Naive thymus-derived CD4-positive, alpha-beta T cell (primary cell): ENCODE data around the gene EHF. TPM values are rescaled to one million over a fixed set of nuclear protein-coding genes. Genes with fewer than 3 reads are reported as not detected.

Experiments
- ATAC-seq: fragments of 150-1000 bp; cut with Tn5 transposase; 2 replicates; pipeline ENCODE4 v1.10.0; 2021; ENCODE audit warnings: mild to moderate bottlenecking, moderate library complexity
- CTCF ChIA-PET: fragments of 350-600 bp; sonication (Branson Sonifier 250); formaldehyde crosslinking; loops from one replicate; lab custom pipeline; 2021; ENCODE audit warnings: antibody characterized with exemption; lab: Charles Lee
- POLR2A ChIA-PET: fragments of 350-600 bp; sonication (Branson Sonifier 250); formaldehyde crosslinking; loops from one replicate; lab custom pipeline; 2021; ENCODE audit warnings: antibody characterized with exemption, inconsistent platforms; lab: Charles Lee
- DNase-seq, 9 donors: peaks; one replicate each; pipeline versions ENCODE4 v3.0.0 to v3.0.0-alpha.2; 2020 to 2022; ENCODE audit warnings: mixed read lengths in 1 of 9
- H3K27ac ChIP-seq: one replicate; pipeline ENCODE4 v1.7.0; 2013; ENCODE audit warnings: mild to moderate bottlenecking, low read depth, low read length, moderate library complexity
- H3K27me3 ChIP-seq, 2 donors: one replicate each; pipeline ENCODE4 v1.7.0; 2013; ENCODE audit warnings: low read length in 2 of 2, mild to moderate bottlenecking in 2 of 2, moderate library complexity in 2 of 2; ENCODE audit not compliant: control insufficient read depth in 2 of 2, insufficient read depth in 2 of 2
- H3K36me3 ChIP-seq, 3 experiments: 1 replicate in 2 of 3; 2 replicates in 1 of 3; pipeline ENCODE4 v1.7.0; 2013; ENCODE audit warnings: low read length in 3 of 3, mild to moderate bottlenecking in 3 of 3, moderate library complexity in 1 of 3; ENCODE audit not compliant: insufficient read depth in 3 of 3, control insufficient read depth in 2 of 3
- H3K4me1 ChIP-seq, 2 donors: one replicate each; pipeline ENCODE4 v1.7.0; 2013; ENCODE audit warnings: low read length in 2 of 2, mild to moderate bottlenecking in 2 of 2, moderate library complexity in 1 of 2; ENCODE audit not compliant: control insufficient read depth in 2 of 2, insufficient read depth in 2 of 2
- H3K4me3 ChIP-seq: 2 replicates; pipeline ENCODE4 v1.7.0; 2013; ENCODE audit warnings: mild to moderate bottlenecking, low read length
- H3K9me3 ChIP-seq, 3 experiments: 1 replicate in 2 of 3; 2 replicates in 1 of 3; pipeline ENCODE4 v1.7.0; 2013; ENCODE audit warnings: low read length in 3 of 3; ENCODE audit not compliant: control insufficient read depth in 2 of 3
- H3K27ac Mint-ChIP-seq, 9 donors: one replicate each; pipeline ENCODE4 v1.8.0; 2020 to 2022; ENCODE audit warnings: mixed read lengths in 9 of 9, mild to moderate bottlenecking in 8 of 9, moderate library complexity in 5 of 9, inconsistent platforms in 2 of 9
- H3K27me3 Mint-ChIP-seq, 5 donors: one replicate each; pipeline ENCODE4 v1.8.0; 2021 to 2022; ENCODE audit warnings: mixed read lengths in 5 of 5, mild to moderate bottlenecking in 1 of 5
- H3K36me3 Mint-ChIP-seq, 5 donors: one replicate each; pipeline ENCODE4 v1.8.0; 2020 to 2022; ENCODE audit warnings: mixed read lengths in 5 of 5, mild to moderate bottlenecking in 3 of 5, inconsistent platforms in 1 of 5
- H3K4me1 Mint-ChIP-seq, 7 donors: one replicate each; pipeline ENCODE4 v1.8.0; 2020 to 2022; ENCODE audit warnings: mixed read lengths in 7 of 7, mild to moderate bottlenecking in 3 of 7, inconsistent platforms in 1 of 7
- H3K4me3 Mint-ChIP-seq, 10 donors: one replicate each; pipeline ENCODE4 v1.8.0; 2020 to 2022; ENCODE audit warnings: mild to moderate bottlenecking in 10 of 10, mixed read lengths in 10 of 10, moderate library complexity in 6 of 10, inconsistent platforms in 2 of 10
- H3K9me3 Mint-ChIP-seq, 11 donors: one replicate each; pipeline ENCODE4 v1.8.0; 2020 to 2022; ENCODE audit warnings: mixed read lengths in 11 of 11, mild to moderate bottlenecking in 4 of 11, inconsistent platforms in 1 of 11, moderate library complexity in 1 of 11
- intact Hi-C, 2 donors: fragments of 100-400 bp; cut with micrococcal nuclease; formaldehyde crosslinking; loops; one replicate each; pipeline ENCODE4 v1.15.1; 2023
- polyA plus RNA-seq, 2 donors: library from polyadenylated mRNA; unstranded; fragments of 300-500 nt; fragmentation: Illumina TruSeq; gene quantifications; one replicate each; pipeline ENCODE4 v1.2.3, GENCODE V29; 2021
- total RNA-seq, 6 experiments: library from RNA in 5 of 6; stranded (reverse) in 5 of 6; gene quantifications; 1 replicate in 5 of 6; 2 replicates in 1 of 6; pipeline ENCODE4 v1.2.3 and lab custom pipeline; 2021 to 2026

The EHF gene
- total and polyA plus RNA-seq, 7 experiments from 2014 or later, result 0.20 TPM; not detected in 6

DNA sequence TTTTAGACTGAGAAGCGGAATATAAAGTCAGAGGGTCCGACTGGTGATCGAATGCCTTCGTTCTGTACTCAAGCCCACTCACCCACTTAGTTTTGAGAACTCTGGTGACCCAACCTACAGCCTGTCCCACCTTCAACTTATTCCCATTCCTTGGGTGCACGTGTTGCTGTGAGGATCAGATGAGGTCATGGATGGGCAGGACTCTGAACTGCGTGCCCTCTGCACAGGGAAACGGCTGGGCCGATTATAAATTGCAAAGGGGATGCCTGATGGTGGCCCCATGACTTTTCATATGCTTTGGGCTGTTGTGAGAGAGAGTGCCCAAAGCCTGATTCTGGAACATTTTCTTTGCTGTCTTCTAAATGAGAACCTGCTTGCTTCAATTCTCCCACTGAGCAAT lies 16.0 kb upstream of the EHF start:
- DNase-seq, result no peak
- peaks cover 0 to 4% of the 10 kb centered on the region in 2 donors for H3K4me1 ChIP-seq
- H3K36me3 Mint-ChIP-seq, result no peaks in the 10 kb centered on the region
- intact Hi-C loops, result no loop called here
- no peak overlapping the region for H3K4me3 Mint-ChIP-seq
- no peak overlapping the region for H3K27ac ChIP-seq
- H3K27ac Mint-ChIP-seq, result no peak overlapping the region
- CTCF ChIA-PET, result no interaction called here
- H3K36me3 ChIP-seq, result no peaks in the 10 kb centered on the region
- peaks cover 0 to 9% (median 1%) of the 10 kb centered on the region in 7 donors for H3K4me1 Mint-ChIP-seq
- H3K4me3 ChIP-seq, result no peak overlapping the region
- H3K9me3 Mint-ChIP-seq, result no peaks in the 10 kb centered on the region
- ATAC-seq, result no peak
- H3K27me3 ChIP-seq, result no peaks in the 10 kb centered on the region
- H3K9me3 ChIP-seq, result no peaks in the 10 kb centered on the region
- POLR2A ChIA-PET, result no interaction called here
- peaks cover 0 to 12% (median 0%) of the 10 kb centered on the region in 5 donors for H3K27me3 Mint-ChIP-seq

DNA sequence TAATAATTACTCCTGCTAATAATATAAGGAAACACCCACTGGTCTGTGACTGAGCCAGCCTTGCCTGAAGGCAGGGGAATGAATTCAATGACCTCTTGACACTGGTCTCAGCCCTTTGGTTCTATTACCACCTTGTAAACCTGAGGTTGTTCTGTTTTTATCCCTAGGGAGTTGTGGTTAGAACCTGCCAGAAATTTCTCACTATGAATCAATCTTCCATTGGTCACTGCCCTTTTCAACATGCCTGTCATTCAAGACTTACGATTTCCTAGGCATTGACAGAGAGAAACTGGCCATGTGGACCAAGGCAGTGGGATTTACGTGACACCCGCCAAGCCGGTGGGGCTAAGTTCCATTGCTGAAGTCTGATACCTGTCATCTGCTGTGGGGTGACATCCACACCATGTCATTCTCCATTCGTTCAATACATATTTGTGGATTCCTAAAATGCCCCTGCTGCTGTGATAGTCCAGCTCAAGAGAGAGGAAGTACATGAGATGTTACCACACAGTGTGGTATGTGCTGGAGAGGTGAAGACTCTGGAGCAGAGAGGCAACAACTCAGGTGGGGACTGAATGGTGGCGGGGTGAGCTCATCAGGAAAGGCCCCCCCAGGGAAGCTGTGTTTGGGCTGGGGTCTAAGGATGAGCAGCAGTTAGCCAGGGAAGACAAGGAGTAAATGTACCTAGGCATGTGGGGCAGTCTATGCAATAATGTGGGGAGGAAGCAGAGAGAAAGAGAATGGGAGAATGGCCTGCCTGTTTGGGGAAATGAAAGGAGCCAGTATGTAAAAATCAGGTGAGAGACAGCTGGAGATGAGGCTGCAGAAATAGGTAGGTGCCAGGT lies 15.2 kb upstream of the EHF start:
- CTCF ChIA-PET, result no interaction called here
- DNase-seq (no peak), ATAC-seq (no peak)
- H3K4me1 Mint-ChIP-seq, result peaks cover 0 to 1% (median 0%) of the 10 kb centered on the region in 7 donors
- no peak overlapping the region for H3K4me3 ChIP-seq
- H3K27me3 Mint-ChIP-seq, result peaks cover 0 to 12% (median under 1%) of the 10 kb centered on the region in 5 donors
- no peaks in the 10 kb centered on the region for H3K9me3 ChIP-seq
- POLR2A ChIA-PET, result no interaction called here
- H3K36me3 Mint-ChIP-seq, result no peaks in the 10 kb centered on the region
- no peak overlapping the region for H3K4me3 Mint-ChIP-seq
- H3K36me3 ChIP-seq, result no peaks in the 10 kb centered on the region
- no peaks in the 10 kb centered on the region for H3K27me3 ChIP-seq
- no peak overlapping the region for H3K27ac ChIP-seq
- H3K27ac Mint-ChIP-seq, result no peak overlapping the region
- intact Hi-C loops, result no loop called here
- no peaks in the 10 kb centered on the region for H3K4me1 ChIP-seq
- no peaks in the 10 kb centered on the region for H3K9me3 Mint-ChIP-seq

DNA sequence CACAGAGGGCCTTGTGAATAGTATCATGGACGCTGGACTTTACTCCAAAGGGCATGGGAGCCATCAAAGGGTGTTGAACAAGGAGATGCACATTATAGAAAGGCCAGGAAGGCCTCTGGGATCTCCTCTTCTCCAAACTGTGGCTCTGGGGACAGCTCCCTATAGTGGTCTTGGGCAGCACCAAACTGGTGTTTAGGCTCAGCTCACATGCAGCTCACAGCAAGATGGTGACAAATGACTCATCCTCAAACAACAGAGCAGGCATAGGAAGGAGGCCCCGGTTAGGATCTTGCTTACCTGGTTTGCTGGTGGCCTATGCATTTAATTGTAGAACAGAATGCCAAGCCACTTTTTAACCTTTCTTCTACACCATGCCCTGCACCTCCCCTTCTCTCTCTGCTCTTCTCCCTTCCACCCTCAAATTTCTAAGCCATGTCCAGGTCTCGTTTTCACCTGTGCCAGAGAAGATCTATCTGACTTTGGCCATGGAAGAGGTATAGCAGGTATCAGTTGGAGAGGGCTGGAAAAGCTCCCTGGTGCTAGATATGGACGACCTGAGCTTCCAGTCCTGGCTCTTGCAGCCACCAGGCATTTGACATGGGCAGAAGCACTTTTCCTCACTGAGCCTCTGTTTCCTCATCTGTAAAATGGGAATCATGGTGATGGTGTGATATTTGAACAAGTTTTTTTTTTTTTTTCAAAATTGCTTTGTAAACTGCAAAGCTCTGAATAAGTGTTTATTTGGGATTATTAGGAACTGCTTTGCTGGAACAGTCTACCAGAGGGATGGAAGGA lies 14.4 kb upstream of the EHF start:
- Mint-ChIP-seq H3K36me3 (no peaks in the 10 kb centered on the region), H3K4me3 (no peak overlapping the region), H3K4me1 (peaks cover 0 to 1% (median 0%) of the 10 kb centered on the region in 7 donors), H3K9me3 (no peaks in the 10 kb centered on the region), H3K27ac (no peak overlapping the region), H3K27me3 (peaks cover 0 to 12% (median 8%) of the 10 kb centered on the region in 5 donors)
- DNase-seq, result no peak
- H3K27ac ChIP-seq, result no peak overlapping the region
- intact Hi-C loops, result no loop called here
- H3K36me3 ChIP-seq, result no peaks in the 10 kb centered on the region
- no peak overlapping the region for H3K4me3 ChIP-seq
- no peak for ATAC-seq
- ChIA-PET POLR2A (interaction anchor here (0.6 kb wide), 1 partner anchor 1445 kb away, joined by 3 read pairs; no protein-coding TSS in a partner anchor), CTCF (no interaction called here)
- no peaks in the 10 kb centered on the region for H3K27me3 ChIP-seq
- H3K4me1 ChIP-seq, result no peaks in the 10 kb centered on the region
- H3K9me3 ChIP-seq, result no peaks in the 10 kb centered on the region

DNA sequence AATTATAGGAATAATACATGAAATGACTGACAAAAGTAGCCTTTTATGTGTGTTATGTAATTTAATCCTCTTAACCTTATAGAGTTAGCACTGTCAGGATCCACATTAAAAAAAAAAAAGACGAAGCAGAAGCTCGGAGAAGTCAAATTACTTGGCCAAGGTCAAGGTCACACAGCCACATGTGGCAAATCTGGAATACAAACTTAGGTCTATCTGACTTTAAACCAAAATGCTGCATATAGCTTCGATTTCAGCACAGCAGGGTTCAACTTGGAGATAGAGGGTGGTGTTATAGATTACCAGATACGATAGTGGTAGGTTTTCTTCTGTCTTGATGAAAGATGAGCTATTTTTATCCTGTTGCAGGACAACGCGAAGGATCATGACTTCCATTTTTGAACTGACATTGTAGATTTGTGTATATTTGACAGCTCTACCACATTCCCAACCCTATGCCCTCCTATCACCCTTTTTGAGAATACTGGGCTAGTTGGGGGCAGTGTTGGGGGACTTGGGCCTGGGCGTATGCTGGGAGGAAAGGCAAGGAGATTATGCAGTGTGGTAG lies 11.6 kb upstream of the EHF start:
- CTCF ChIA-PET, result no interaction called here
- no peak for DNase-seq

DNA sequence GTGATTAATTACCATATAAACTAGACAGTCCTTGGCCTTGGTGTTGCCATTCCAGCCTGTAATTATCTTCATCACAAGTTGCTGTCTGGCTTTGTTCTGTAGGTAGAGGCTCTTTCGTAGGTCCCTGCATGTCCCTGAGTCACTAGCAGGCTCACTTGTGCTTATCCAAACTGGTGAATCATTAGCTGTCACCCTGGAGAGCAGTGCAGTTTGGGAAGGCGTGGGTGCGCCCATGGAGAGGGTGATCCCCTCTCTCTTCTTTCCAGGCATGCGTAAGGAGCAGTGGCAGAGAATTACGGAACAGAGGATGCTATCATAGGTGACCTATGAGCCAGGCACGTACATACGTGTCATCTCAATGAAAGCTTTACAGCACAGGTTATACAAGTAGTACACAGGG lies 11.0 kb upstream of the EHF start:
- Mint-ChIP-seq H3K4me1 (peaks cover 0 to 5% (median 0%) of the 10 kb centered on the region in 7 donors), H3K36me3 (no peaks in the 10 kb centered on the region), H3K27ac (no peak overlapping the region), H3K27me3 (peaks cover 0 to 16% (median 8%) of the 10 kb centered on the region in 5 donors), H3K4me3 (no peak overlapping the region), H3K9me3 (no peaks in the 10 kb centered on the region)
- intact Hi-C loops, result no loop called here
- ATAC-seq, result no peak
- DNase-seq, result no peak
- no peaks in the 10 kb centered on the region for H3K4me1 ChIP-seq
- H3K36me3 ChIP-seq, result no peaks in the 10 kb centered on the region
- H3K27ac ChIP-seq, result no peak overlapping the region
- no peaks in the 10 kb centered on the region for H3K27me3 ChIP-seq
- ChIA-PET CTCF (no interaction called here), POLR2A (interaction anchor here (0.6 kb wide), 2 partner anchors 142 to 164 kb away, joined by 3 read pairs; no protein-coding TSS in a partner anchor)
- no peak overlapping the region for H3K4me3 ChIP-seq
- H3K9me3 ChIP-seq, result no peaks in the 10 kb centered on the region

More for the DNA sequence above, 11.6 kb upstream of the EHF start:
- Mint-ChIP-seq H3K9me3 (no peaks in the 10 kb centered on the region), H3K4me1 (peaks cover 0 to 4% (median 0%) of the 10 kb centered on the region in 7 donors), H3K27me3 (peaks cover 0 to 16% (median 7%) of the 10 kb centered on the region in 5 donors), H3K36me3 (no peaks in the 10 kb centered on the region), H3K4me3 (no peak overlapping the region), H3K27ac (no peak overlapping the region)
- intact Hi-C loops, result no loop called here
- H3K27ac ChIP-seq, result no peak overlapping the region
- no peaks in the 10 kb centered on the region for H3K4me1 ChIP-seq
- no peaks in the 10 kb centered on the region for H3K36me3 ChIP-seq
- POLR2A ChIA-PET, result interaction anchor here (0.6 kb wide), 2 partner anchors 143 to 165 kb away, joined by 3 read pairs; no protein-coding TSS in a partner anchor
- H3K27me3 ChIP-seq, result no peaks in the 10 kb centered on the region
- no peak for ATAC-seq
- H3K9me3 ChIP-seq, result no peaks in the 10 kb centered on the region
- no peak overlapping the region for H3K4me3 ChIP-seq

DNA sequence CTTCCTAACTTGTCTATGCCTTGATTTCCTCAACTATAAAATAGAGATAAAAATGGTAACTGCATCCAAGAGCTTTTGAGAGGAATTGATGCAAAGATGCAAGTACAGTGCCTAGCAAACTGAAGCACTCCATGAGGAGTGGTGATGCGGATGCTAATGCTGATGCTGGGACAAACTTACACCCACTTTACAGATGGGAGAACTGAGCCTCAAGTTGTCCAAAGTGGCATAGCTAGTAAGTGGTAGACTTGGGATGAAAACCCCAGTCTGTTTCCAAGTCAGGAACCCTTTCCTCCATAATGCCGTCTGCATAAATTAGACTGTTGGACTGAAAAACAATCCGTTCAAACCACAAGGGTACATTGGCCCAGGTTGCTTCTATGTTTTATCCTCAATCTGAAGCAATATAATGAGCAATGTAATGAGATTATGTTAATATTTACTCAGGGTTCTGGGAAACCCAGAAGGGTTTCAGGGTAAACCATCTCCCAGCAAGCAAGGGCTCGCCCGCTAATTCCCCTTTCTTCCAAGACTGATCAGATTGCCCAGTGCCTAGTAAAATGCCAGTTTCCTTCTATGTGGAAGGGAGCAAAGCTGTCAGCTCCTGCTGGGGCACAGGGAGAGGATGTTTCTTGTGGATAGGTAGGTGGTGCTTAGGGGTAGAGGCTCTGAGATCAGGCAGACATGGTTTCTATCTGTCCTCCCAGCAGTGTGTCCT lies 10.4 kb upstream of the EHF start:
- intact Hi-C loops, result no loop called here
- Histone ChIP-seq H3K27me3 (no peaks in the 10 kb centered on the region), H3K27ac (no peak overlapping the region), H3K36me3 (no peaks in the 10 kb centered on the region), H3K9me3 (no peaks in the 10 kb centered on the region), H3K4me1 (no peaks in the 10 kb centered on the region), H3K4me3 (no peak overlapping the region)
- ATAC-seq, result no peak
- H3K4me3 Mint-ChIP-seq, result no peak overlapping the region
- H3K27me3 Mint-ChIP-seq, result peaks cover 0 to 16% (median 8%) of the 10 kb centered on the region in 5 donors
- H3K4me1 Mint-ChIP-seq, result peaks cover 0 to 5% (median 0%) of the 10 kb centered on the region in 7 donors
- no peaks in the 10 kb centered on the region for H3K9me3 Mint-ChIP-seq
- ChIA-PET POLR2A (no interaction called here), CTCF (no interaction called here)
- H3K36me3 Mint-ChIP-seq, result no peaks in the 10 kb centered on the region
- DNase-seq, result no peak
- no peak overlapping the region for H3K27ac Mint-ChIP-seq
